WTC11 (cell line): Measurements from ENCODE around the gene PPCDC.

ENCODE experiments used
- CTCF ChIP-seq: fragments of 200-600 bp; IDR thresholded peaks from 2 replicates; pipeline ENCODE4 v1.8.0; 2022; ENCODE audit warnings: antibody characterized with exemption
- FOXJ3 ChIP-seq: sonication (generic); formaldehyde crosslinking; IDR thresholded peaks from 2 replicates; pipeline ENCODE4 v1.9.0; 2021; ENCODE audit warnings: missing genetic modification reagents, mild to moderate bottlenecking, borderline replicate concordance
- KAT7 ChIP-seq: sonication (generic); formaldehyde crosslinking; IDR thresholded peaks from 2 replicates; pipeline ENCODE4 v1.8.1; 2023; ENCODE audit warnings: missing genetic modification reagents, mild to moderate bottlenecking, borderline replicate concordance
- NR2C2 ChIP-seq: sonication (generic); formaldehyde crosslinking; IDR thresholded peaks from 2 replicates; pipeline ENCODE4 v1.8.0; 2022; ENCODE audit warnings: mild to moderate bottlenecking, missing genetic modification reagents
- PRDM15 ChIP-seq: sonication (generic); formaldehyde crosslinking; IDR thresholded peaks from 2 replicates; pipeline ENCODE4 v1.8.0; 2022; ENCODE audit warnings: missing genetic modification reagents
- SP1 ChIP-seq: sonication (generic); formaldehyde crosslinking; conservative IDR thresholded peaks from 2 replicates; pipeline ENCODE4 v1.8.1; 2022; ENCODE audit warnings: missing genetic modification reagents

- TF ChIP-seq SP1 (CRISPR knock-in tag) (no peak), NR2C2 (no peak), CTCF (no peak), FOXJ3 (CRISPR knock-in tag) (no peak), PRDM15 (CRISPR knock-in tag) (no peak), KAT7 (CRISPR knock-in tag) (no peak)
Measured at GRCh38 chr15:75053748-75054125, 30.3 kb downstream of the PPCDC start.
